ENCODE data around the gene FRMD4B. TPM values are rescaled to one million over a fixed set of nuclear protein-coding genes. Genes with fewer than 3 reads are reported as not detected.

FRMD4B gene
- total and polyA plus RNA-seq, 2 donors from 2014 or later: 11.8 to 50.5 TPM

- H3K9ac ChIP-seq (ENCODE audit: low read length in 3 of 3): no peak overlapping the region
- TF ChIP-seq CTCF (IDR thresholded peaks at IDR 0.05; ENCODE audit: borderline replicate concordance, extremely low read depth, insufficient read depth): no peak
- FAIRE-seq (no peak), DNase-seq (no peak)
- no peak overlapping the region for H3K4me3 ChIP-seq (ENCODE audit: low read length in 3 of 3)
- H3K36me3 ChIP-seq (ENCODE audit: control insufficient read depth in 2 of 3, insufficient read depth in 3 of 3, low read length in 3 of 3): peaks cover 0 to 2% (median 0%) of the 10 kb centered on the region in 3 donors
- intact Hi-C loops (cut with DNase I): no loop called here
- H3K4me1 ChIP-seq (ENCODE audit: control insufficient read depth in 2 of 3, insufficient read depth in 2 of 3, low read depth in 1 of 3, low read length in 3 of 3): peaks cover 0 to 5% (median 0%) of the 10 kb centered on the region in 3 donors
- no peaks in the 10 kb centered on the region for H3K9me3 ChIP-seq (ENCODE audit: control insufficient read depth in 2 of 3, insufficient read depth in 1 of 3, low read length in 3 of 3)
- no peak overlapping the region for H3K27ac ChIP-seq (ENCODE audit: low read depth in 2 of 2, low read length in 2 of 2)
- H3K27me3 ChIP-seq (ENCODE audit: control insufficient read depth, insufficient read depth, low read length): no peaks in the 10 kb centered on the region
Measured at GRCh38 chr3:69371816-69372215, 14.1 kb downstream of the FRMD4B start.

- FAIRE-seq: no peak
- no peak for TF ChIP-seq CTCF (IDR thresholded peaks at IDR 0.05; ENCODE audit: borderline replicate concordance, extremely low read depth, insufficient read depth)
- H3K9ac ChIP-seq (ENCODE audit: low read length in 3 of 3): no peak overlapping the region
- H3K4me1 ChIP-seq (ENCODE audit: control insufficient read depth in 2 of 3, insufficient read depth in 2 of 3, low read depth in 1 of 3, low read length in 3 of 3): peaks cover 0 to 5% (median 0%) of the 10 kb centered on the region in 3 donors
- DNase-seq: no peak
- H3K9me3 ChIP-seq (ENCODE audit: control insufficient read depth in 2 of 3, insufficient read depth in 1 of 3, low read length in 3 of 3): no peaks in the 10 kb centered on the region
- no peak overlapping the region for H3K4me3 ChIP-seq (ENCODE audit: low read length in 3 of 3)
- intact Hi-C loops (cut with DNase I): no loop called here
- peaks cover 0 to 2% (median 0%) of the 10 kb centered on the region in 3 donors for H3K36me3 ChIP-seq (ENCODE audit: control insufficient read depth in 2 of 3, insufficient read depth in 3 of 3, low read length in 3 of 3)
- no peak overlapping the region for H3K27ac ChIP-seq (ENCODE audit: low read depth in 2 of 2, low read length in 2 of 2)
- no peaks in the 10 kb centered on the region for H3K27me3 ChIP-seq (ENCODE audit: control insufficient read depth, insufficient read depth, low read length)
Measured at GRCh38 chr3:69370901-69371301, 15.0 kb downstream of the FRMD4B start.

- TF ChIP-seq CTCF (IDR thresholded peaks at IDR 0.05; ENCODE audit: borderline replicate concordance, extremely low read depth, insufficient read depth): no peak
- DNase-seq (peak in 1 of 5 donors; percentile 80), FAIRE-seq (no peak)
- H3K27ac ChIP-seq (ENCODE audit: low read depth in 2 of 2, low read length in 2 of 2): no peak overlapping the region
- H3K9ac ChIP-seq (ENCODE audit: low read length in 3 of 3): no peak overlapping the region
- peaks cover 0 to 2% (median 0%) of the 10 kb centered on the region in 3 donors for H3K36me3 ChIP-seq (ENCODE audit: control insufficient read depth in 2 of 3, insufficient read depth in 3 of 3, low read length in 3 of 3)
- no peaks in the 10 kb centered on the region for H3K9me3 ChIP-seq (ENCODE audit: control insufficient read depth in 2 of 3, insufficient read depth in 1 of 3, low read length in 3 of 3)
- H3K27me3 ChIP-seq (ENCODE audit: control insufficient read depth, insufficient read depth, low read length): no peaks in the 10 kb centered on the region
- H3K4me3 ChIP-seq (ENCODE audit: low read length in 3 of 3): no peak overlapping the region
- peaks cover 0 to 5% (median 0%) of the 10 kb centered on the region in 3 donors for H3K4me1 ChIP-seq (ENCODE audit: control insufficient read depth in 2 of 3, insufficient read depth in 2 of 3, low read depth in 1 of 3, low read length in 3 of 3)
- intact Hi-C loops (cut with DNase I): no loop called here
Measured at GRCh38 chr3:69370156-69370883, 15.6 kb downstream of the FRMD4B start.
